ENCODE measurements around the gene STAB1.

Gene STAB1

GRCh38 chr3:52473026-52473425 is 22.1 kb upstream of the STAB1 start:
- DNase-seq (ENCODE audit: low spot score in 2 of 2) = no peak
- in situ Hi-C loops (cut with MboI; ENCODE audit: low sequenced_read_pairs) = no loop called here
- H3K4me3 ChIP-seq = no peak overlapping the region

GRCh38 chr3:52477076-52477795 is 17.9 kb upstream of the STAB1 start:
- no peak for DNase-seq (ENCODE audit: low spot score in 2 of 2)
- in situ Hi-C loops (cut with MboI; ENCODE audit: low sequenced_read_pairs) = no loop called here
- peaks cover 98% of the 10 kb centered on the region for H3K36me3 ChIP-seq (replicated peaks)

More at GRCh38 chr3:52473026-52473425, 22.1 kb upstream of the STAB1 start:
- no peaks in the 10 kb centered on the region for H3K4me1 ChIP-seq
- peaks cover 79% of the 10 kb centered on the region for H3K36me3 ChIP-seq (replicated peaks)
- H3K9me3 ChIP-seq = no peaks in the 10 kb centered on the region
- no peaks in the 10 kb centered on the region for H3K27me3 ChIP-seq (ENCODE audit: low read depth)

GRCh38 chr3:52477796-52478095 is 17.4 kb upstream of the STAB1 start:
- no peak overlapping the region for H3K4me3 ChIP-seq
- H3K9me3 ChIP-seq = no peaks in the 10 kb centered on the region
- peaks cover 98% of the 10 kb centered on the region for H3K36me3 ChIP-seq (replicated peaks)
- no peaks in the 10 kb centered on the region for H3K4me1 ChIP-seq
- H3K27me3 ChIP-seq (ENCODE audit: low read depth) = no peaks in the 10 kb centered on the region
- in situ Hi-C loops (cut with MboI; ENCODE audit: low sequenced_read_pairs) = no loop called here
- DNase-seq (ENCODE audit: low spot score in 2 of 2) = no peak

More at GRCh38 chr3:52477076-52477795, 17.9 kb upstream of the STAB1 start:
- no peaks in the 10 kb centered on the region for H3K9me3 ChIP-seq
- no peaks in the 10 kb centered on the region for H3K27me3 ChIP-seq (ENCODE audit: low read depth)
- no peak overlapping the region for H3K4me3 ChIP-seq
- H3K4me1 ChIP-seq = no peaks in the 10 kb centered on the region

- DNase-seq (ENCODE audit: low spot score in 2 of 2) = no peak
- Histone ChIP-seq H3K9me3 (no peaks in the 10 kb centered on the region), H3K36me3 (replicated peaks) (peaks cover 86% of the 10 kb centered on the region), H3K27me3 (ENCODE audit: low read depth) (no peaks in the 10 kb centered on the region), H3K4me1 (no peaks in the 10 kb centered on the region), H3K4me3 (no peak overlapping the region)
- in situ Hi-C loops (cut with MboI; ENCODE audit: low sequenced_read_pairs) = no loop called here
These were observed 15.9 kb upstream of the STAB1 start for GRCh38 chr3:52479037-52479876.

GRCh38 chr3:52479877-52480575 is 15.1 kb upstream of the STAB1 start:
- peaks cover 79% of the 10 kb centered on the region for H3K36me3 ChIP-seq (replicated peaks)
- H3K4me3 ChIP-seq = no peak overlapping the region
- H3K27me3 ChIP-seq (ENCODE audit: low read depth) = no peaks in the 10 kb centered on the region
- H3K9me3 ChIP-seq = no peaks in the 10 kb centered on the region
- DNase-seq (ENCODE audit: low spot score in 2 of 2) = no peak
- H3K4me1 ChIP-seq = no peaks in the 10 kb centered on the region
- in situ Hi-C loops (cut with MboI; ENCODE audit: low sequenced_read_pairs) = no loop called here

GRCh38 chr3:52480768-52481715 is 14.1 kb upstream of the STAB1 start:
- no peak for DNase-seq (ENCODE audit: low spot score in 2 of 2)
- in situ Hi-C loops (cut with MboI; ENCODE audit: low sequenced_read_pairs) = no loop called here
- no peaks in the 10 kb centered on the region for H3K4me1 ChIP-seq
- no peaks in the 10 kb centered on the region for H3K27me3 ChIP-seq (ENCODE audit: low read depth)
- no peaks in the 10 kb centered on the region for H3K9me3 ChIP-seq
- H3K36me3 ChIP-seq (replicated peaks) = peaks cover 79% of the 10 kb centered on the region
- H3K4me3 ChIP-seq = no peak overlapping the region

GRCh38 chr3:52481819-52482521 is 13.2 kb upstream of the STAB1 start:
- in situ Hi-C loops (cut with MboI; ENCODE audit: low sequenced_read_pairs) = no loop called here
- peak in 1 of 2 experiments; percentile 67 for DNase-seq (ENCODE audit: low spot score in 2 of 2)
- H3K27me3 ChIP-seq (ENCODE audit: low read depth) = no peaks in the 10 kb centered on the region
- no peaks in the 10 kb centered on the region for H3K4me1 ChIP-seq
- H3K9me3 ChIP-seq = no peaks in the 10 kb centered on the region
- H3K4me3 ChIP-seq = no peak overlapping the region
- peaks cover 77% of the 10 kb centered on the region for H3K36me3 ChIP-seq (replicated peaks)

- H3K9me3 ChIP-seq = no peaks in the 10 kb centered on the region
- no peaks in the 10 kb centered on the region for H3K27me3 ChIP-seq (ENCODE audit: low read depth)
- in situ Hi-C loops (cut with MboI; ENCODE audit: low sequenced_read_pairs) = no loop called here
- H3K4me3 ChIP-seq = no peak overlapping the region
- DNase-seq (ENCODE audit: low spot score in 2 of 2) = no peak
- H3K4me1 ChIP-seq = no peaks in the 10 kb centered on the region
- peaks cover 76% of the 10 kb centered on the region for H3K36me3 ChIP-seq (replicated peaks)
These were observed 12.1 kb upstream of the STAB1 start for GRCh38 chr3:52483081-52483480.

GRCh38 chr3:52483577-52484381 is 11.4 kb upstream of the STAB1 start:
- no peak overlapping the region for H3K4me3 ChIP-seq
- H3K36me3 ChIP-seq (replicated peaks) = peaks cover 74% of the 10 kb centered on the region
- H3K4me1 ChIP-seq = no peaks in the 10 kb centered on the region
- no peaks in the 10 kb centered on the region for H3K9me3 ChIP-seq
- no peaks in the 10 kb centered on the region for H3K27me3 ChIP-seq (ENCODE audit: low read depth)
- in situ Hi-C loops (cut with MboI; ENCODE audit: low sequenced_read_pairs) = no loop called here
- no peak for DNase-seq (ENCODE audit: low spot score in 2 of 2)

- Histone ChIP-seq H3K36me3 (replicated peaks) (peaks cover 74% of the 10 kb centered on the region), H3K4me3 (no peak overlapping the region), H3K4me1 (no peaks in the 10 kb centered on the region), H3K27me3 (ENCODE audit: low read depth) (no peaks in the 10 kb centered on the region), H3K9me3 (no peaks in the 10 kb centered on the region)
- in situ Hi-C loops (cut with MboI; ENCODE audit: low sequenced_read_pairs) = no loop called here
- no peak for DNase-seq (ENCODE audit: low spot score in 2 of 2)
These were observed 10.3 kb upstream of the STAB1 start for GRCh38 chr3:52484680-52485461.

GRCh38 chr3:52487050-52487787 is 7.9 kb upstream of the STAB1 start:
- H3K9me3 ChIP-seq = no peaks in the 10 kb centered on the region
- in situ Hi-C loops (cut with MboI; ENCODE audit: low sequenced_read_pairs) = no loop called here
- peaks cover 74% of the 10 kb centered on the region for H3K36me3 ChIP-seq (replicated peaks)
- no peaks in the 10 kb centered on the region for H3K27me3 ChIP-seq (ENCODE audit: low read depth)
- H3K4me1 ChIP-seq = no peaks in the 10 kb centered on the region
- no peak for DNase-seq (ENCODE audit: low spot score in 2 of 2)
- H3K4me3 ChIP-seq = no peak overlapping the region
